Heart right ventricle (tissue), 16 donors: ENCODE measurements around the gene SRPK1. TPM values are rescaled to one million over a fixed set of nuclear protein-coding genes. Genes with fewer than 3 reads are reported as not detected.
A peak's percentile ranks its signal among the peaks of the same experiment; 100 is the strongest.

Experiments
- ATAC-seq, 8 donors: fragments of 200-7000 bp; cut with Tn5 transposase; one replicate each; pipeline ENCODE4 v1.9.1; 2020; ENCODE audit warnings: mild to moderate bottlenecking in 8 of 8, moderate library complexity in 8 of 8, moderate number of reproducible peaks in 1 of 8
- DNase-seq, 2 donors: peaks; one replicate each; pipeline ENCODE4 v3.0.0-alpha.2; 2020
- H3K27ac ChIP-seq, 10 donors: fragments of 200-600 bp; sonication (generic) in 2 of 10; one replicate each; pipeline versions ENCODE4 v1.5.0 to v1.8.0; 2020 to 2022; ENCODE audit warnings: mild to moderate bottlenecking in 3 of 10
- H3K27me3 ChIP-seq, 7 donors: fragments of 200-600 bp; one replicate each; pipeline ENCODE4 v1.8.0; 2021 to 2022; ENCODE audit warnings: mild to moderate bottlenecking in 2 of 7
- H3K36me3 ChIP-seq, 9 donors: fragments of 200-600 bp; sonication (generic) in 1 of 9; one replicate each; pipeline versions ENCODE4 v1.5.0 to v1.8.0; 2020 to 2022; ENCODE audit warnings: mild to moderate bottlenecking in 2 of 9
- H3K4me1 ChIP-seq, 9 donors: fragments of 200-600 bp; sonication (generic) in 1 of 9; one replicate each; pipeline versions ENCODE4 v1.5.0 to v1.8.0; 2020 to 2022; ENCODE audit warnings: mild to moderate bottlenecking in 4 of 9
- H3K4me3 ChIP-seq, 10 donors: fragments of 200-600 bp; sonication (generic) in 2 of 10; one replicate each; pipeline versions ENCODE4 v1.5.0 to v1.8.0; 2020 to 2022; ENCODE audit warnings: mild to moderate bottlenecking in 7 of 10, moderate library complexity in 2 of 10
- H3K9me3 ChIP-seq, 11 donors: fragments of 200-600 bp in 10 of 11; sonication (generic) in 2 of 11; one replicate each; pipeline versions ENCODE4 v1.5.0 to v1.8.0; 2013 to 2022; ENCODE audit warnings: mild to moderate bottlenecking in 2 of 11, control low read depth in 1 of 11, moderate library complexity in 1 of 11
- WGBS, 2 donors: extraction: QIAGEN DNeasy Blood & Tissue Kit; methylation state at CpG; one replicate each; pipeline ENCODE4 v1.1.7; 2013; ENCODE audit warnings: inconsistent platforms in 1 of 2; 5-methylcytosine and 5-hydroxymethylcytosine counted together
- intact Hi-C, 10 donors: fragments of 100-400 bp; cut with DNase I; formaldehyde crosslinking; loops; one replicate each; pipeline versions ENCODE4 v1.11.1 to v1.14.2; 2022
- polyA plus RNA-seq, 2 donors: library from polyadenylated mRNA; stranded (reverse); fragments of 200-250 nt; gene quantifications; one replicate each; pipeline ENCODE4 v1.2.3, GENCODE V29; 2013
- total RNA-seq, 10 donors: library from RNA; stranded (reverse); fragmentation: NEBNext Ultra II Directional in 3 of 10; extraction: Animal tissue kit (Norgen Biotek cat#: 25700) in 3 of 10; gene quantifications; one replicate each; pipeline versions ENCODE4 v1.2.1 to v1.2.4, GENCODE V29; 2021 to 2023
- TF ChIP-seq, protein P1 (sequence below), 9 donors: fragments of 200-600 bp; sonication (generic) in 2 of 9; IDR thresholded peaks; one replicate each; pipeline versions ENCODE4 v1.5.0 to v1.8.0; 2021 to 2022; ENCODE audit warnings: antibody characterized with exemption in 9 of 9, mild to moderate bottlenecking in 5 of 9, moderate library complexity in 1 of 9
- donor health status: Arrhythmogenic right ventricular cardiomyopathy.
- donor health status: ischemic (EF 13 %, LVEDD 7.1; RV severe dilation, severe dysfunction).
- donor health status: healthy with polysubstance abuse.
- donor health status: DM: no; HTN: yes; CAD: no.
- donor health status: DM: no; HTN: no; CAD: no.
- donor health status: ischemic (EF 25% LVEDD 6.9; RV normal size, moderate dysfunction).
- donor health status: ischemic (EF 25% LVEDD 5.7; RV mildly dilated, moderate dysfunction).
- donor health status: healthy.
- donor health status: DM: yes; HTN: yes; CAD: no.
- donor health status: Ischemic cardiomyopathy.
- donor health status: ischemic (EF 35%, LVEDD 5.7; RV mildly dilated, moderate dysfunction).
- donor health status: nonischemic (EF 11% LVEDD 7.7; RV severe dilation, severe dysfunction).
- donor health status: DM: yes; HTN: yes; CAD: no.
- donor health status: PGD.
- donor health status: ischemic (EF 29% LVEDD 5.4; RV normal size, mild dysfunction).
- donor health status: nonischemic (EF 23%, LVEDD 6.1; RV moderate dilation, normal function).

SRPK1 gene
- total and polyA plus RNA-seq, 12 donors = 6.0 to 25.6 (median 17.4) TPM

DNA sequence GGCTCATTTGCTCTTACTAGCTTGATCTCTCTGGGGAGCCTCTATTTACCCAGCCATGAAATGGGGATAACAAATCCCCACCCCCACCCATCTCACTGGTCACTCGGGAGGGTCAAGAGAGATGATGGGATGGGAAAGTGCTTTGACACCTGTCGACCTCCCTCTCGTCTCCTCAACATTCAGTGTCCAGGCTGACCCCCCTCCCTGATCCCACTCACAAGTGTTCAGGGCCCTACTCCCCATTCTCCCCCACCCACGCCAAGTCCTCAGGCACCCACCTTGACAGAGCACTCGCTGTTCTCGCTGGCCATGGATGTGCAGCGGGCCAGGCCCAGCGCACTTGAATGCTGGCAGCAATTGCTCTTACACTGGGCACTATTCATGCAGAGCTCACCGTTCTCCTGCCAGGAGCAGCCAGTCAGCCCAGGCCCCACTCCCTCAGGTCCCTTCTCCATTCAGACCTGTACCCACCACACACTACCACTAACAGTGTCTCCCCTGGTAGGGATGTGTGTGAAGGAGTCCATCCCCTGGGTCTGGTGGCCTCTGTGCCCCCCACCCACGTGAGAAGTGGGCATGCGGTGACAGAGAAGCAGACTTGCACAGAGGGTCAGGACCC, 125.3 kb downstream of the SRPK1 start:
- no peaks in the 10 kb centered on the region for H3K36me3 ChIP-seq
- TF ChIP-seq, protein P1, sequence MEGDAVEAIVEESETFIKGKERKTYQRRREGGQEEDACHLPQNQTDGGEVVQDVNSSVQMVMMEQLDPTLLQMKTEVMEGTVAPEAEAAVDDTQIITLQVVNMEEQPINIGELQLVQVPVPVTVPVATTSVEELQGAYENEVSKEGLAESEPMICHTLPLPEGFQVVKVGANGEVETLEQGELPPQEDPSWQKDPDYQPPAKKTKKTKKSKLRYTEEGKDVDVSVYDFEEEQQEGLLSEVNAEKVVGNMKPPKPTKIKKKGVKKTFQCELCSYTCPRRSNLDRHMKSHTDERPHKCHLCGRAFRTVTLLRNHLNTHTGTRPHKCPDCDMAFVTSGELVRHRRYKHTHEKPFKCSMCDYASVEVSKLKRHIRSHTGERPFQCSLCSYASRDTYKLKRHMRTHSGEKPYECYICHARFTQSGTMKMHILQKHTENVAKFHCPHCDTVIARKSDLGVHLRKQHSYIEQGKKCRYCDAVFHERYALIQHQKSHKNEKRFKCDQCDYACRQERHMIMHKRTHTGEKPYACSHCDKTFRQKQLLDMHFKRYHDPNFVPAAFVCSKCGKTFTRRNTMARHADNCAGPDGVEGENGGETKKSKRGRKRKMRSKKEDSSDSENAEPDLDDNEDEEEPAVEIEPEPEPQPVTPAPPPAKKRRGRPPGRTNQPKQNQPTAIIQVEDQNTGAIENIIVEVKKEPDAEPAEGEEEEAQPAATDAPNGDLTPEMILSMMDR (IDR thresholded peaks at IDR 0.05) = no peak
- no peaks in the 10 kb centered on the region for H3K4me1 ChIP-seq
- ATAC-seq (peak in 1 of 8 donors; percentile 49), DNase-seq (no peak)
- no peak overlapping the region for H3K27ac ChIP-seq
- peaks cover 0 to 33% (median 12%) of the 10 kb centered on the region in 7 donors for H3K27me3 ChIP-seq
- 84 to 90% methylated on average over 11 of the region's 11 CpGs for WGBS, 2 donors
- intact Hi-C loops = no loop called here
- no peak overlapping the region for H3K4me3 ChIP-seq
- no peaks in the 10 kb centered on the region for H3K9me3 ChIP-seq

DNA sequence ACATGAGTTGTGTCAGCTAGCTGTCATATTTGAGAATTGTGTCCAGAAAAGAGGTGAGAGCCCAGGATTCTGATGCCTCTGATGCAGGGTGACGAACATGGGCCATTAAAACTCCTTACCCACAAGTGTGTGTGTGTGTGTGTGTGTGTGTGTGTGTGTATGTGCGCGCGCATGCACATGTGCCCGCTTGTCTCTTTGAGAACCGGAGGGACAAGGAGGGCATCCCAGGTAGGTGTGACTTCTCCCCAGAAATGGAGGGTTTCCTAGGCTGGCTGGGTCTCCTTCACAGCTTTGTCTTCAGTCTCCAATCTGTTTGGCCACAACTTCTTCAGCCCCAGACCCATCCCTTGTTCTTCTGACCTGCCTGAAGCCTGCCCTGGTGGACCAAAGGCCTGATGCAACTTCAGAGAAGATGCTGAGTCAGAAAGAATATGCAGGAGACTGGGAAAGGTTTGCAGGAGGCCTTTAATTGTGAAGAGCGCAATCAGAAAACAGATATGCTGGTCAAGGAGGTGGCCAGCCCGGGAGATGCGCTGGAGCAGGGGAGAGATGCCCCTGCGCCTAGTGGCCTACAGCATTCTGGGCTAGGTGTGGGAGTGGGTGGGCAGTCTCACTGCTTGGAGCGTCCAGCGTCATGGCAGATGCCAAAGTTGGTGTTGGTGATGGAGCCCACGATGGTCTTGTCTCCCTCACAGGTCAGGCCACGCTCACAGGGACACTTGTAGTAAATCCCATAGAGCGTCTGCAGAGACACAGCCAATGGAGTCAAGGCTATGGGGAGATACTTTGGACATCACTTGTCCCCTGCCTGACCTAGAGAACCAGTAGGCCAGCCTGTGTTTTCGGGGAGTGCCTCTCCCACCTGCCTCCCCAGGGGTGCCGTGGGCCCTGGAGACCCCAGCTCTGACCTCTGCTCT, 126.1 kb downstream of the SRPK1 start:
- no peaks in the 10 kb centered on the region for H3K4me1 ChIP-seq
- H3K27ac ChIP-seq = no peak overlapping the region
- H3K27me3 ChIP-seq = peaks cover 0 to 40% (median 14%) of the 10 kb centered on the region in 7 donors
- no peaks in the 10 kb centered on the region for H3K36me3 ChIP-seq
- H3K4me3 ChIP-seq = no peak overlapping the region
- intact Hi-C loops = no loop called here
- ATAC-seq (peak in 3 of 8 donors; percentile 9 to 45 (median 15)), DNase-seq (no peak)
- TF ChIP-seq, protein P1 (IDR thresholded peaks at IDR 0.05) = no peak
- WGBS, 2 donors = 92 to 93% methylated on average over 17 of the region's 17 CpGs
- H3K9me3 ChIP-seq = no peaks in the 10 kb centered on the region

GRCh38 chr6:35790683-35791082, 130.2 kb downstream of the SRPK1 start:
- WGBS, 2 donors = 86 to 88% methylated on average over 5 of the region's 5 CpGs
- TF ChIP-seq, protein P1 (IDR thresholded peaks at IDR 0.05) = no peak
- no peaks in the 10 kb centered on the region for H3K9me3 ChIP-seq
- H3K27me3 ChIP-seq = peaks cover 23 to 70% (median 50%) of the 10 kb centered on the region in 7 donors
- ATAC-seq (no peak), DNase-seq (no peak)
- H3K36me3 ChIP-seq = no peaks in the 10 kb centered on the region
- intact Hi-C loops = no loop called here
- peaks cover 0 to 4% (median 0%) of the 10 kb centered on the region in 9 donors for H3K4me1 ChIP-seq
- no peak overlapping the region for H3K4me3 ChIP-seq
- H3K27ac ChIP-seq = no peak overlapping the region

DNA sequence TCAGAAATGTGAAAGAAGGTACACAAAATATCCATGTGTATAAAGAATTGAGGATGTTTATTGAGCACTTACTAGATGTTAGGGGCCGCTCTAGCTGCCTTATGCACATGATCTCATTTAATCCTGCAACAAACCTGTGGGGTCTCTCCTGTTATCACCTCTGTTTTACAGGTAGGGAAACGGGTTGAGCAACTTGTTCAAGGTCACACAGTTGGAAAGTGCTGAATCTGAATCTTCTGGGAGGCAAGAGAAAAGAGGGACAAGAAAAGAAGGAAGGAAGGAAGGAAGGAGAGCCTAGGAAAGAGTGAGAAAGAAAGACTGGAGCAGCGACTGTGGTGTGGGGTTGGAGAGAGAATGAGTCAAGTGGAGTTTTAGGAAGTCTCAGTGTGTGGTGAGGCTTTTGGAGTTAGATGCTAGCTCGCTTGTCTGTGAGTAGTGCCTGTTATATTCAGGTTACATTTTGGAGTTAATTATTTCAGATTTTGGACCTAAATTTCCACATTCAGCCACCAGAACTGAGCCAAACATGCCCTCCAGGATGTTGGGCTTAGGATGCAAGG, 132.4 kb downstream of the SRPK1 start:
- intact Hi-C loops = loop anchor here in 1 of 10 donors (1.0 kb wide), 1 partner anchor 10 kb away; no protein-coding TSS in a partner anchor
- Histone ChIP-seq H3K27ac (no peak overlapping the region), H3K27me3 (peaks cover 24 to 87% (median 69%) of the 10 kb centered on the region in 7 donors)

More for the DNA sequence above, 132.4 kb downstream of the SRPK1 start:
- WGBS, 2 donors = 60% methylated on average over 4 of the region's 4 CpGs
- TF ChIP-seq, protein P1 (IDR thresholded peaks at IDR 0.05) = no peak
- ATAC-seq (no peak), DNase-seq (no peak)
- Histone ChIP-seq H3K4me1 (peaks cover 0 to 4% (median 0%) of the 10 kb centered on the region in 9 donors), H3K4me3 (no peak overlapping the region), H3K36me3 (no peaks in the 10 kb centered on the region), H3K9me3 (no peaks in the 10 kb centered on the region)
